K562 (cell line): ENCODE results near the gene EGFL6. TPM values are rescaled to one million over a fixed set of nuclear protein-coding genes. Genes with fewer than 3 reads are reported as not detected.

Experiments used
- ATAC-seq: fragments of 200-7000 bp; cut with Tn5 transposase; 3 replicates; pipeline ENCODE4 v1.9.1; 2020; ENCODE audit warnings: moderate library complexity
- BruUV-seq: library from RNA; stranded (reverse); fragments of 400-500 nt; replicated peaks from 2 replicates; lab custom pipeline; 2021; lab: Mats Ljungman, UMichigan
- CTCF ChIA-PET: fragments of 300-600 bp; formaldehyde crosslinking; extraction: SDS; loops from one replicate; lab custom pipeline; 2021; ENCODE audit warnings: low intra/inter-chr PET ratio; lab: Yijun Ruan, JAX
- POLR2A ChIA-PET: fragments of 300-600, 350-650 bp; sonication (Branson Sonifier 250); formaldehyde crosslinking; extraction: SDS; loops from one replicate; lab custom pipeline; 2021; ENCODE audit warnings: antibody characterized with exemption, inconsistent platforms; lab: Yijun Ruan, JAX
- DNase-seq, 4 experiments: peaks; one replicate each; pipeline versions ENCODE4 v3.0.0 to v3.0.0-alpha.2; 2011 to 2018; ENCODE audit warnings: low spot score in 3 of 4, mixed read lengths in 3 of 4; ENCODE audit errors: extremely low read depth in 1 of 4
- FAIRE-seq: peaks from 2 replicates; lab custom pipeline; 2011; peaks lifted over from hg19 to GRCh38; lab: Jason Lieb, UNC
- H2AFZ ChIP-seq: 2 replicates; pipeline ENCODE4 v1.6.0; 2011; ENCODE audit warnings: low read depth, low read length, control low read depth, inconsistent platforms
- H3K27ac ChIP-seq: fragments of 200-600 bp; 3 replicates; pipeline ENCODE4 v1.8.0; 2011; ENCODE audit warnings: low read depth, mild to moderate bottlenecking, control low read depth, inconsistent platforms, low read length, moderate library complexity, mixed read lengths; ENCODE audit errors: extremely low read depth
- H3K27me3 ChIP-seq, 2 experiments: fragments of 300-600 bp in 1 of 2; 2 replicates in 1 of 2; 3 replicates in 1 of 2; pipeline versions ENCODE4 v1.6.0 to v1.8.0; 2011; ENCODE audit warnings: inconsistent platforms in 2 of 2, low read length in 2 of 2, mild to moderate bottlenecking in 1 of 2, mixed read lengths in 1 of 2, moderate library complexity in 1 of 2; ENCODE audit not compliant: control insufficient read depth in 2 of 2, insufficient read depth in 2 of 2
- H3K36me3 ChIP-seq: fragments of 300-600 bp; 3 replicates; pipeline ENCODE4 v1.8.0; 2011; ENCODE audit warnings: mild to moderate bottlenecking, low read length, inconsistent platforms; ENCODE audit not compliant: control insufficient read depth, insufficient read depth
- H3K4me1 ChIP-seq, 2 experiments: fragments of 200-600 bp in 1 of 2; replicated peaks in 1 of 2; 2 replicates in 1 of 2; 3 replicates in 1 of 2; pipeline versions ENCODE4 v1.5.1 to v1.8.0; 2011; ENCODE audit warnings: inconsistent platforms in 2 of 2, low read length in 2 of 2, mild to moderate bottlenecking in 1 of 2, mixed read lengths in 1 of 2, moderate library complexity in 1 of 2; ENCODE audit not compliant: control insufficient read depth in 2 of 2, insufficient read depth in 2 of 2
- H3K4me2 ChIP-seq: 2 replicates; pipeline ENCODE4 v1.6.1; 2011; ENCODE audit warnings: low read length, control low read depth, inconsistent platforms, mixed read lengths; ENCODE audit not compliant: insufficient read depth
- H3K4me3 ChIP-seq: fragments of 200-600 bp; sonication (generic), shearing (Covaris generic); 2 replicates; pipeline ENCODE4 v1.5.1; 2016; ENCODE audit warnings: control low read depth, inconsistent platforms
- H3K79me2 ChIP-seq: fragments of 200-600 bp; 3 replicates; pipeline ENCODE4 v1.8.0; 2011; ENCODE audit warnings: low read length, inconsistent platforms; ENCODE audit not compliant: control insufficient read depth, insufficient read depth
- H3K9ac ChIP-seq, 2 experiments: 2 replicates each; pipeline versions ENCODE4 v1.6.0 to v1.6.1; 2011; ENCODE audit warnings: low read depth in 2 of 2, low read length in 2 of 2, control low read depth in 1 of 2, inconsistent platforms in 1 of 2, mild to moderate bottlenecking in 1 of 2, mixed read lengths in 1 of 2; ENCODE audit not compliant: insufficient read depth in 1 of 2
- H3K9me1 ChIP-seq: one replicate; pipeline ENCODE4 v1.6.0; 2011; ENCODE audit warnings: inconsistent platforms, mild to moderate bottlenecking, low read length, moderate library complexity; ENCODE audit not compliant: control insufficient read depth, insufficient read depth
- H3K9me3 ChIP-seq: replicated peaks from 2 replicates; pipeline ENCODE4 v1.5.1; 2011; ENCODE audit warnings: low read depth, low read length, inconsistent platforms; ENCODE audit not compliant: control insufficient read depth, insufficient read depth
- H4K20me1 ChIP-seq: replicated peaks from 2 replicates; pipeline ENCODE4 v1.6.1; 2011; ENCODE audit warnings: low read length, inconsistent platforms, mixed read lengths; ENCODE audit not compliant: control insufficient read depth, insufficient read depth
- ATF1 ChIP-seq, 2 experiments: fragments of 450-650 bp in 1 of 2; IDR thresholded peaks; 2 replicates each; pipeline ENCODE4 v1.6.1; 2016; ENCODE audit warnings: missing compliant biosample characterization in 1 of 2, missing genetic modification characterization in 1 of 2
- CBX8 ChIP-seq: fragments of 200-600 bp; sonication (generic); IDR thresholded peaks from 2 replicates; pipeline ENCODE4 v1.6.1; 2012; ENCODE audit warnings: borderline replicate concordance, mixed run types, low read depth, mild to moderate bottlenecking, moderate library complexity, mixed read lengths, low read length, control low read depth, inconsistent platforms; ENCODE audit not compliant: poor library complexity, severe bottlenecking; ENCODE audit errors: extremely low read depth
- EWSR1 ChIP-seq: fragments of 450-650 bp; IDR thresholded peaks from 2 replicates; pipeline ENCODE4 v1.6.1; 2018; ENCODE audit warnings: borderline replicate concordance, mild to moderate bottlenecking, low read depth, moderate library complexity; ENCODE audit not compliant: partially characterized antibody
- FOXK2 ChIP-seq, 2 experiments: fragments of 450-650 bp; IDR thresholded peaks in 1 of 2; conservative IDR thresholded peaks in 1 of 2; 2 replicates each; pipeline ENCODE4 v1.6.1; 2016; ENCODE audit warnings: low read depth in 2 of 2, mild to moderate bottlenecking in 1 of 2
- KAT2B ChIP-seq: IDR thresholded peaks from one replicate; pipeline ENCODE4 v1.6.1; 2012; ENCODE audit warnings: low read depth, mild to moderate bottlenecking, control low read depth, inconsistent platforms, low read length, moderate library complexity
- KHSRP ChIP-seq: fragments of 450-650 bp; IDR thresholded peaks from 2 replicates; pipeline ENCODE4 v1.6.1; 2017
- NRF1 ChIP-seq, 2 experiments: fragments of 450-650 bp; IDR thresholded peaks in 1 of 2; conservative IDR thresholded peaks in 1 of 2; 2 replicates each; pipeline ENCODE4 v1.6.1; 2014; ENCODE audit warnings: mild to moderate bottlenecking in 2 of 2
- PHF8 ChIP-seq: fragments of 200-600 bp; sonication (generic); IDR thresholded peaks from 2 replicates; pipeline ENCODE4 v1.6.1; 2012; ENCODE audit warnings: mixed run types, mild to moderate bottlenecking, inconsistent platforms, low read length, moderate library complexity, borderline replicate concordance
- PRMT5 ChIP-seq: sonication (generic); formaldehyde crosslinking; IDR thresholded peaks from 2 replicates; pipeline ENCODE4 v1.5.0; 2020; ENCODE audit warnings: missing genetic modification reagents
- RBM17 ChIP-seq: fragments of 200-400 bp; formaldehyde crosslinking; IDR thresholded peaks from 2 replicates; pipeline ENCODE4 v1.6.1; 2017; ENCODE audit warnings: low read depth, mild to moderate bottlenecking, low read length, borderline replicate concordance
- TARDBP ChIP-seq: fragments of 450-650 bp; IDR thresholded peaks from 2 replicates; pipeline ENCODE4 v1.6.1; 2016
- ZBTB8A ChIP-seq: fragments of 450-650 bp; IDR thresholded peaks from 2 replicates; pipeline ENCODE4 v1.6.1; 2018; ENCODE audit warnings: mild to moderate bottlenecking, moderate library complexity; ENCODE audit not compliant: partially characterized antibody
- ZNF121 ChIP-seq: sonication (generic); formaldehyde crosslinking; conservative IDR thresholded peaks from 2 replicates; pipeline ENCODE4 v1.8.0; 2022; ENCODE audit warnings: missing genetic modification reagents
- ZNF140 ChIP-seq: fragments of 250-450 bp; sonication (Bioruptor Pico); IDR thresholded peaks from 2 replicates; pipeline ENCODE4 v1.8.0; 2021; ENCODE audit warnings: moderate library complexity, mild to moderate bottlenecking, inconsistent platforms
- ZNF232 ChIP-seq: sonication (generic); formaldehyde crosslinking; IDR thresholded peaks from 2 replicates; pipeline ENCODE4 v1.8.0; 2022; ENCODE audit warnings: mild to moderate bottlenecking, missing genetic modification reagents
- in situ Hi-C: fragments of 300-500 bp; cut with MboI; formaldehyde crosslinking; loops from 4 replicates; pipeline ENCODE4 v1.15.0; 2018; ENCODE audit warnings: inconsistent platforms, mixed read lengths
- intact Hi-C: fragments of 100-400 bp; cut with micrococcal nuclease; formaldehyde crosslinking; loops from 2 replicates; pipeline ENCODE4 v1.14.2; 2022
- polyA plus RNA-seq, 8 experiments: library from polyadenylated mRNA; depleted of rRNA in 4 of 8; stranded (reverse) in 5 of 8; unstranded in 3 of 8; fragments of >200 nt; fragmentation: Nextera tagmentation in 2 of 8; fragmentation: Illumina TruSeq in 1 of 8; extraction: Ambion mirVana in 2 of 8; extraction: Trizol in 1 of 8; gene quantifications; 2 replicates each; pipeline versions ENCODE4 v1.2.1 to v1.2.3, GENCODE V29; 2011 to 2014; ENCODE audit warnings: inconsistent platforms in 1 of 8, missing spikeins in 1 of 8
- total RNA-seq, 7 experiments: library from RNA; depleted of rRNA in 6 of 7; stranded (reverse); fragments of >200 nt in 6 of 7; fragmentation: Illumina TruSeq in 2 of 7; extraction: Trizol in 2 of 7; gene quantifications; 2 replicates each; pipeline versions ENCODE4 v1.2.1 to v1.2.3, GENCODE V29; 2011 to 2021; ENCODE audit warnings: low replicate concordance in 1 of 7

Gene EGFL6
- total and polyA plus RNA-seq, 9 of the 15 experiments (the other 6 are each of a cell fraction or from before 2014, with no cell fraction given): 0.01 TPM; not detected in 8

GRCh38 chrX:13547671-13548070 is 21.7 kb upstream of the EGFL6 start:
- ChIA-PET POLR2A (no interaction called here), CTCF (no interaction called here)
- Histone ChIP-seq H3K9me3 (no peaks in the 10 kb centered on the region), H3K9ac (no peak overlapping the region), H3K4me3 (no peak overlapping the region), H3K79me2 (no peaks in the 10 kb centered on the region), H3K4me1 (no peaks in the 10 kb centered on the region), H4K20me1 (no peaks in the 10 kb centered on the region), H3K9me1 (no peaks in the 10 kb centered on the region), H3K27ac (no peak overlapping the region), H2AFZ (no peak overlapping the region), H3K4me2 (no peak overlapping the region), H3K36me3 (no peaks in the 10 kb centered on the region), H3K27me3 (no peaks in the 10 kb centered on the region)
- TF ChIP-seq ATF1 (CRISPR knock-in tag; IDR thresholded peaks at IDR 0.05) (no peak), ATF1 (tag; IDR thresholded peaks at IDR 0.05) (no peak), PHF8 (no peak), CBX8 (no peak), ZNF232 (no peak), PRMT5 (CRISPR knock-in tag) (no peak), ZBTB8A (no peak), ZNF121 (no peak), TARDBP (no peak), KHSRP (no peak), KAT2B (no peak), EWSR1 (no peak), NRF1 (conservative IDR thresholded peaks at IDR 0.05 in 1 of 2, IDR thresholded peaks at IDR 0.05 in 1 of 2) (no peak), ZNF140 (CRISPR knock-in tag) (no peak), FOXK2 (conservative IDR thresholded peaks at IDR 0.05 in 1 of 2, IDR thresholded peaks at IDR 0.05 in 1 of 2; ENCODE audit: low read depth in 2 of 2) (no peak), RBM17 (no peak)
- BruUV-seq: no TSS peak
- ATAC-seq: no peak
- intact Hi-C loops (no loop called here), in situ Hi-C loops (no loop called here)
- DNase-seq: no peak
- no peak for FAIRE-seq
